ENCODE data around the gene UBR3.
A peak's percentile ranks its signal among the peaks of the same experiment; 100 is the strongest.
"Not testable (repeated sequence)": the region's sequence is repeated elsewhere in the genome, so short reads cannot be mapped to it uniquely, and the experiment has no call there.

Gene UBR3

GRCh38 chr2:170070778-170071177 is 243.5 kb downstream of the UBR3 start:
- DNase-seq, result no peak

- peak; percentile 44 for DNase-seq
Measured at GRCh38 chr2:170073288-170073687, 246.0 kb downstream of the UBR3 start.

- no peak for DNase-seq
Measured at GRCh38 chr2:170076189-170076588, 248.9 kb downstream of the UBR3 start.

- DNase-seq, result no peak
Measured at GRCh38 chr2:170077830-170078569, 250.7 kb downstream of the UBR3 start.

- DNase-seq, result no peak
Measured at GRCh38 chr2:170084820-170085491, 257.7 kb downstream of the UBR3 start.

GRCh38 chr2:170086117-170086688 is 258.9 kb downstream of the UBR3 start:
- DNase-seq, result no peak

- peak; percentile 91 for DNase-seq
Measured at GRCh38 chr2:170086751-170087412, 259.6 kb downstream of the UBR3 start.

- no peak for DNase-seq
Measured at GRCh38 chr2:170087413-170087793, 260.1 kb downstream of the UBR3 start.

- DNase-seq, result peak; percentile 21
Measured at GRCh38 chr2:170088776-170089175, 261.5 kb downstream of the UBR3 start.

GRCh38 chr2:170090229-170090628 is 263.0 kb downstream of the UBR3 start:
- DNase-seq, result no peak

GRCh38 chr2:170091436-170091835 is 264.2 kb downstream of the UBR3 start:
- DNase-seq, result no peak

- DNase-seq, result no peak
Measured at GRCh38 chr2:170092436-170093060, 265.3 kb downstream of the UBR3 start.

GRCh38 chr2:170095380-170095779 is 268.1 kb downstream of the UBR3 start:
- DNase-seq, result no peak

- DNase-seq, result no peak
Measured at GRCh38 chr2:170098626-170099312, 271.5 kb downstream of the UBR3 start.

- DNase-seq, result no peak
Measured at GRCh38 chr2:170101789-170102188, 274.5 kb downstream of the UBR3 start.

GRCh38 chr2:170106102-170106840 is 279.0 kb downstream of the UBR3 start:
- no peak for DNase-seq

- DNase-seq, result no peak
Measured at GRCh38 chr2:170113168-170113894, 286.1 kb downstream of the UBR3 start.

- DNase-seq, result no peak
Measured at GRCh38 chr2:170115501-170116229, 288.4 kb downstream of the UBR3 start.

- no peak for DNase-seq
Measured at GRCh38 chr2:170118641-170119040, 291.4 kb downstream of the UBR3 start.

- DNase-seq, result not testable (repeated sequence)
Measured at GRCh38 chr2:170119326-170119725, 292.1 kb downstream of the UBR3 start.

All from NCI-H1694 treated with DMSO at 0.1 percent for 48 hours (cell line).